Measurements from ENCODE around the gene PCDHB15.

Gene PCDHB15

DNA sequence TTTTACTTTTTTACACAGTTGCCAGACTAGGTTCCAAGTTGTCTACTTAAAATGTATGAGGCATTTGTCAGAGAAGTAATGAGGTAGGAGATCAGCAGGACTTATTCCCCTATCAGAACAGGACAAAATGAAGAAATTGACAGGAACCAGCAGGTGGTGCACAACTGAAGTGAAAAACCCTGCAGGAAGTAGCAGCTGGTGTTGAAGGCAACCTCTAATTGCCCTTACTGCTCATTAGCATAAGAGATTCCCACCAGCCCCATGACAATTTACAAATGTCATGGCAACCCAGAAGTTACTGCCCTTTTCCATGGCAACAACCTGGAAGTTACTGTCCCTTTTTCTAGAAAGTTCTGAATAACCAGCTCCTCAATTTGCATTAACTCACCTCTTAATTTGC lies 5.4 kb downstream of the PCDHB15 start:
- DNase-seq = peak; percentile 18

DNA sequence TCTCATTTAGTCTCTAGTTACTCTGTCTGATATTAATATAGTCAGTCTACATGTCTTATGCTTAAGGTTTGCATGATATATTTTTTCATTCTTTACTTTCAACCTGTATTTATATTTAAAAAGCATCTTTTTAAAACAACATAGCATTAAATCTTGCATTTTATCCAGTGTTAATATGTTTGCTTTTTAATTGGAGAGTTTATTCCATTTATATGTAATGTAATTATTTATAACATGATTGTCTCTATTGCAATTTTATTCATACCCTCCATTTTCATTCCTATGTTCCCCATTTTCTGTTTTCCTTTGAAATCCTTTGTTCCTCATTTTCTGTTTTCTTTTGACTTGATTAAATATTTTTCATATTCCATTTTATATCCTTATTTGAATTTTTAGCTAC lies 13.3 kb downstream of the PCDHB15 start:
- no peak for DNase-seq

DNA sequence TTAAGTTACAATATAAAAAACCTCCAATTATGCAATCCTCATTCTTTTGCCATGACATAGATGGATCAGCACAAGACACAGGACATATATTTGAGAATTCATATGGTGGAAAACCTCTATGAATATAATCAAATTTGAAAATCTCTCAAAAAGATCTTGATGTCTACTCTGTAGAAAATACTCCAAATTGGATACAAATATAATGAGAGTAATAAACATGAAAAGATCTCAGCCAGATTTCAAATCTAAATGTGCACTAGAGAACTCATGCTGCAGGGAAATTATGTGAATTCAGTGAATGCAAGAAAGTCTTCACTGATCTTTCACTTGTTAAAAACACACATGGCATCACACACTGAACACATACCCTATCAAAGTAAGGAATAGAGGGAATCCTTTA lies 13.8 kb downstream of the PCDHB15 start:
- DNase-seq = no peak

DNA sequence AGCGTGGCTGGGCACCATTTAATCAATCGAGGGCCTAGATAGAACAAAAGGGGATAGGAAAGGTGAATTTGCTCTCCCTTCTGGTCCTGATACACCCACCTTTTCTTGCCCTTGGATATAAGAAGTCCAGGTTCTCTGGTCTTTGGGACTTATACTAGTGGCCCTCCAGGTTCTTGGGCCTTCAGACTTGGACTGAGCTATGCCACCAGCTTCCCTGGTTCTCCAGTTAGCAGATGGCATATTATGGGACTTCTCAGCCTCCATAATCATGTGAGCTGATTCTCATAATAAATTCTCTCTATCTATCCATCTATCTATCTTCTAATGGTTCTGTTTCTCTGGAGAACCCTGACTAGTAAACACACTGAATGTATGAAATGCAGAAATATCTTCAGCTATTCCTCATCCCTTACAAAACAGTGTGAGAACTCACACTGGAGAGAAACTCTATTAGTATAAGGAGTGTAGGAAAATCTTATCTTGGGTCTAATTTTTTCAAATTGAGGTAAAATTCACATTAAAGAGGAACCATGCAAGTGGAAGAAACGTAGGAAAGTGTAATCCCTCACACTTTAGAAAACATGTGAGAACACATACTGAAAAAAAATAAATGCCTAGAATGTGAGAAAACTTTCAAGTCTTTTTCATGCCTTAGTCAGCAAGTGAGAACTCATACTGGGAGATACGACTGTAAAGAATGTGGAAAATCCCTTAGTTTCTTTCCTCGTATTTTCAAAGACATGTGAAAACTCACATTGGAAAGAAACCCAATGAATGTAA lies 15.5 kb downstream of the PCDHB15 start:
- DNase-seq = peak; percentile 5

DNA sequence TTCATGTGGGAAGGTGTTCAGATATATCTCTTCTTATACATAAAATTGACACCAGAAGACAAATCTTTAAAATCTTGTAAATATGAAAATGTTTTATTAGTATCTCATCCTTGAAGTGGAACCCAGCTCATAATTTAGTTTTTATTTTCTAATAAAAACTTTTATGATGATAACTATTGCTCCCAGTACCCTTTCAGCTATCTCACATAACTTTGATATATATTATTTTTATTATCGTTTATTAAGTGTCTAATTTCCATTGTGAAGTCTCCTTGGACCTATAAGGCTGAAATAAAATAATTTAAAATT lies 16.0 kb downstream of the PCDHB15 start:
- no peak for DNase-seq

DNA sequence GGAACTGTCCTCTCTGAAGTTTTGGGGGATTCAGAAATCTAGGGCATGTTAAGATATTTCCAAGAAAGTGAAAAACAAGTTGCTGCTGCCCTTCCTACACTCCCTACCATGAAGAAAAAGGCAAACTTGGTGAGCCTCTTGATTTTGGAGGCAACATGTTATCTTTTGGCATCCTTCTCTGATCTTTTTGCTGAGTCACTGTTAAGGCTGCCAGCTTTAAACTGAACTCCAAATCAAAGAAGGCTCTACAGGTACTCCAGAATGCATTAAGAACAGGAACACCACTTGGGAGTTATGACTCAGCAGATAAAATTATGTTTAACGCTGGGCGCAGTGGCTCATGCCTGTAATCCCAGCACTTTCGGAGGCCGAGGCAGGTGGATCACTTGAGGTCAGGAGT lies 24.0 kb downstream of the PCDHB15 start:
- no peak for DNase-seq

DNA sequence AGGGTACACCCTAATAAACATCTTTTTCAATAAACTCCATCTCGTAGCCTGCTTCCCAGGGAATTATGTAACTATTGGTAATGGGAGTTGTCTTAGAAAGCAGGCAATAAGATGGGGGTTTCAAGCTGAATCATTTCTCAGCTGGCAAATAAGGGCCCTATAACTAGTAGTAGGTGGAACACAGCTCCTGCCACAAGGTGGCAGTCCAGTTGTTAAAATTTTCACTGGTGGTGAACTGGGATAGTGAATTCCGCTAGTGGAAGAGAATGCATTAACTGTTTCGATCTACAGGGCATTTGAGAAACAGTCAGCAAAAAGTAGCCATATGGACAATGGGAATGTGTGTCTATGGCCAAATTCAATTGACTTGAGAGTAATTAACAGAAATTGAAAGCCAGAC lies 27.7 kb downstream of the PCDHB15 start:
- DNase-seq = no peak

DNA sequence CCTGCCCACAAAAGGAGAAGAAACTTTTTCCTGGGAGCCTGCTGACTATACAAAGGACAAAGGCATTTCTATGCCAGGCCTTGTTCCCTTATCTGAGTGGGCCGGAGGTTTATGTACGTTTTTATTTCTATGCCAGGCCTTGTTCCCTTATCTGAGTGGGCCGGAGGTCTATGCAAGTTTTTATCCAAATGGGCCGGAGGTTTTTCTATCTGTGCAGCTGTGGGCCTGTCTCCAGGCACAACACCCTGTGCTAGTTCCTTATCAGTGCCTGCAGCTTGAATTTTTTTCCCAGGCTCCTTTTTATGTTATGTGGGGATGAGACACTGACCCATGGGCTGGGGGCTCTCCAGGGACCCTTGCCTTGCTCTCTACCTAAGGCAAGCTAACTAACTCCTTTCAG lies 53.2 kb downstream of the PCDHB15 start:
- DNase-seq = no peak
